ENCODE measurements around the gene ARL9.

GRCh38 chr4:56468097-56468422 is 37.5 kb upstream of the ARL9 start:
- TF ChIP-seq CTCF (conservative IDR thresholded peaks at IDR 0.05; ENCODE audit: low read length) = no peak
- no peak for TF ChIP-seq EZH2phosphoT487 (IDR thresholded peaks at IDR 0.05; ENCODE audit: borderline replicate concordance)

Data from Loucy (cell line).